ENCODE results near the gene WWOX.
"Not testable (repeated sequence)": the region's sequence is repeated elsewhere in the genome, so short reads cannot be mapped to it uniquely, and the experiment has no call there.

Gene WWOX

GRCh38 chr16:79211586-79211985 is 1112.1 kb downstream of the WWOX start:
- H3K9me3 Mint-ChIP-seq = peaks cover 7% of the 10 kb centered on the region
- H3K27ac Mint-ChIP-seq = no peak overlapping the region
- H3K4me3 Mint-ChIP-seq = no peak overlapping the region
- peaks cover 2% of the 10 kb centered on the region for H3K4me1 Mint-ChIP-seq
- peaks cover 6% of the 10 kb centered on the region for H3K36me3 Mint-ChIP-seq
- no peak for ATAC-seq (ENCODE audit: low read depth)
- no peak for DNase-seq (ENCODE audit: low spot score in 2 of 2)
- no peaks in the 10 kb centered on the region for H3K27me3 Mint-ChIP-seq

DNA sequence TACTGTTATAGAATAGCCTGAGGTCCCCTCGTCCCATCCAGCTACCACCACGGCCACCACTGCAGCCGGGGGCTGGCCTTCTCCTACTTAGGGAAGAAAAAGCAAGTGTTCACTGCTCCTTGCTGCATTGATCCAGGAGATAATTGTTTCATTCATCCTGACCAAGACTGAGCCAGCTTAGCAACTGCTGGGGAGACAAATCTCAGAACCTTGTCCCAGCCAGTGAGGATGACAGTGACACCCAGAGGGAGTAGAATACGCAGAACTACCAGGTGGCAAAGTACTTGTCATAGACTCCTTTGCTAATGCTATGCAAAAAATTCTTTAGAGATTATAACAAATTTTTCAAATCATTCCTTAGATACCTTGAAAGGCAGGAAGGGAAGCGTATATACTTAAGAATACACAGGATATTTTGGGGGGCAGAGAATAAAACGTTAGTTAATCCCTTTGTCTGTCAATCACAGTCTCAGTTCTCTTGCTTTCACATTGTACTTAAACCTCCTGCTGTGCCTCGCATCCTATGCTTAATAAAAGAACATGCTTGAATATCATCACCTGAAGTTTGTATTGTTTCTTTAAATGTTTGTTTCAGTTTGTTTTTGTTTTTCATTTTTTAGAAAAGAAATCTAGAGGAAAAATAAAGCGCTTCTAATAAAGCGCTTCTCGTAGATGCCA is 1112.8 kb downstream of the WWOX start:
- no peak overlapping the region for H3K4me3 Mint-ChIP-seq
- DNase-seq (ENCODE audit: low spot score in 2 of 2) (no peak), ATAC-seq (ENCODE audit: low read depth) (no peak)
- H3K9me3 Mint-ChIP-seq = peaks cover 7% of the 10 kb centered on the region
- H3K4me1 Mint-ChIP-seq = peaks cover 2% of the 10 kb centered on the region
- H3K27ac Mint-ChIP-seq = no peak overlapping the region
- peaks cover 6% of the 10 kb centered on the region for H3K36me3 Mint-ChIP-seq
- H3K27me3 Mint-ChIP-seq = no peaks in the 10 kb centered on the region

DNA sequence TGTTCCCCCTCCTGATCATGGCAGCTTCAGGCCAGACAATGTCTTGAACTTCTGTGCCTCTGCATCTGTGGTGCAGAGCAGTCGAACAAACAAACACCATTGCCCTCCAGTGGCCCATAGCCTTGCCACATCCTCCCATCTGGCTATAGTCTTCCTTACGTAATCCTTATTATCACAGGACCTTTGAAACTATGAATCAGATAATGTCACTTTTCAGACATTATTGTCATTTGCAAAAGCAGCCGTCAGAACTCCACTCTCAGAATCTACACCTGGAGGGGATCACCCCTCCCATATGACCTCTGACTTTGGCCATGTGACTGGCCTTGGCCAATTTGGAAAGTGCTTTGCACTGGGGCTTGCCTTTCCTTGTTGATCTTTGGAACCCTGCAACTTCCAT is 1113.8 kb downstream of the WWOX start:
- H3K9me3 Mint-ChIP-seq = peaks cover 7% of the 10 kb centered on the region
- no peak overlapping the region for H3K4me3 Mint-ChIP-seq
- H3K27ac Mint-ChIP-seq = no peak overlapping the region
- DNase-seq (ENCODE audit: low spot score in 2 of 2) (no peak), ATAC-seq (ENCODE audit: low read depth) (no peak)
- H3K4me1 Mint-ChIP-seq = peaks cover 2% of the 10 kb centered on the region
- H3K36me3 Mint-ChIP-seq = peaks cover 6% of the 10 kb centered on the region
- H3K27me3 Mint-ChIP-seq = no peaks in the 10 kb centered on the region

- Mint-ChIP-seq H3K27me3 (peaks cover 2% of the 10 kb centered on the region), H3K4me1 (peaks cover 2% of the 10 kb centered on the region), H3K9me3 (peaks cover 7% of the 10 kb centered on the region), H3K4me3 (no peak overlapping the region), H3K36me3 (peaks cover 8% of the 10 kb centered on the region), H3K27ac (no peak overlapping the region)
- ATAC-seq (ENCODE audit: low read depth) (no peak), DNase-seq (ENCODE audit: low spot score in 2 of 2) (no peak)
Observed at GRCh38 chr16:79215289-79215688, 1115.8 kb downstream of the WWOX start.

DNA sequence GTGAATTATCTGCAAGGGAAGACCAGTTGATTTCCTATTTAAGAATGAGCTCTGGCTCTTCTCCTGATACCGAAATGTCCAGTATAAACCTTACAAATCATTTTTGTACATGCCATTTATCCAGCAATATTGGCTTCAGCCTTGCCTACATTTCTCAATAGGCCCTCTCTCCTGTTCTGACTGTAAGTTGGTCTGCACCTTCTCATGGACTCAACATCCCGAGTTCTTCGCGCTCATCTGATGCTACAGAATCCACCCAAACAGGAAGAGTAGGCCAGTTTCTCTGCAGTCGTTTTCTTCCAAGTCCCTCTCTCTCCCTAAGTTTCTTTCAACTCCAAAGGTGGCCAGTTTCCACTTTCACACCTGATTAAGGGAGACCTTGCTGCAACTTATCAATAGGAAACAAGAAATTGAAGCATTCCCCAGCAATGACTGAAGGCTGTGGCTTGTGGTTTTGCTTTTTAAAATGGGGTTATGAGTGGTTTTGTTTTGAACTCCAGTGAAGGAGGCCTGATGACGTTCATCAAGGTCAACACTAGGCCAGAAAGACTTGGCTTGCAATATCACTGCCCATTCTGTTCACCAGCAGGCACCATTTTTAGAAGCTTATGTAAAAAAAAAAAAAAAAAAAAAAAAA is 1118.0 kb downstream of the WWOX start:
- H3K9me3 Mint-ChIP-seq = peaks cover 8% of the 10 kb centered on the region
- ATAC-seq (ENCODE audit: low read depth) (no peak), DNase-seq (ENCODE audit: low spot score in 2 of 2) (no peak)
- peaks cover 8% of the 10 kb centered on the region for H3K36me3 Mint-ChIP-seq
- H3K4me3 Mint-ChIP-seq = no peak overlapping the region
- peaks cover 3% of the 10 kb centered on the region for H3K27me3 Mint-ChIP-seq
- H3K27ac Mint-ChIP-seq = no peak overlapping the region
- H3K4me1 Mint-ChIP-seq = peaks cover 2% of the 10 kb centered on the region

DNA sequence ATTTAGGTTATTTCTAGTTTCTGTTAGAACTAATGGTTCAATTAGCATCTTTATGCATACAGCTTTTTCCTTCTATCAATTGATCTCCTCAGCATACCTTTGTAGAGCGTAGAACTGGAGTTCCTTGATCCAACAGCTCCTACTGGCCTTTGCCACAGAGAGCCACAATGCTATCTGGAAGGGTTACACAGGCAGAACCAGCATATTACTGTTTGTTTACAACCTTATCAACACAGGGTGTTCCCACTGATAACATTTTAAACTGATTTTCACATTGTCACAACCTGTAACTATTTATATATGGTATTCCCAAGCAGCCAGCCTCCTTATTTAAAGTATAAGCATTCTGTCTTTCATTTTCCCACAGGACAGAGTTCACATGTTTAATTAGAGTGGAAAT is 1118.9 kb downstream of the WWOX start:
- H3K27ac Mint-ChIP-seq = no peak overlapping the region
- peaks cover 2% of the 10 kb centered on the region for H3K4me1 Mint-ChIP-seq
- H3K36me3 Mint-ChIP-seq = peaks cover 8% of the 10 kb centered on the region
- ATAC-seq (ENCODE audit: low read depth) (no peak), DNase-seq (ENCODE audit: low spot score in 2 of 2) (no peak)
- H3K9me3 Mint-ChIP-seq = peaks cover 13% of the 10 kb centered on the region
- peaks cover 9% of the 10 kb centered on the region for H3K27me3 Mint-ChIP-seq
- no peak overlapping the region for H3K4me3 Mint-ChIP-seq

GRCh38 chr16:79225994-79226393 is 1126.5 kb downstream of the WWOX start:
- H3K27me3 Mint-ChIP-seq; H3K36me3 Mint-ChIP-seq; H3K4me3 Mint-ChIP-seq; H3K4me1 Mint-ChIP-seq; H3K27ac Mint-ChIP-seq; DNase-seq (ENCODE audit: low spot score in 2 of 2); ATAC-seq (ENCODE audit: low read depth): not testable (repeated sequence)
- peaks cover 14% of the 10 kb centered on the region for H3K9me3 Mint-ChIP-seq

DNA sequence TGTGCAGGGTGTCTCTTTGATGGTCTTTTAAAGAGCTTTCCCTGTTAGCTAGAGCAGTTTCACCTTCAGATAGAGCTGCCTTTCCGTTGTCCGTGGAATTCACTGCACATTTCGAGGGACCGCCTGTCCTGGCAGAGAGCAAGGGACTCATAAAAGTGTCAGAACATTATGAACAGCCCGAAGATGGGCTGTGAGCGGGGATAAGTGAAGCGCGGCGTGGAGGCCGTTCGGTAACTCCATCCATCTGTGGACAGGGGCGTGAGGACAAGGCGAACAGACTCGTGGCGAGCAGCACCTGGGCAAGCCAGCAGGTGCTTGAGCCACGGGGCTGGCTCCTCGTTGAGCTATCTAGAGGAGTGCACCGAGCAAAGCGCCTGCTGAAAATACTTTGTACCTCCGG is 1129.9 kb downstream of the WWOX start:
- H3K4me1 Mint-ChIP-seq = no peaks in the 10 kb centered on the region

DNA sequence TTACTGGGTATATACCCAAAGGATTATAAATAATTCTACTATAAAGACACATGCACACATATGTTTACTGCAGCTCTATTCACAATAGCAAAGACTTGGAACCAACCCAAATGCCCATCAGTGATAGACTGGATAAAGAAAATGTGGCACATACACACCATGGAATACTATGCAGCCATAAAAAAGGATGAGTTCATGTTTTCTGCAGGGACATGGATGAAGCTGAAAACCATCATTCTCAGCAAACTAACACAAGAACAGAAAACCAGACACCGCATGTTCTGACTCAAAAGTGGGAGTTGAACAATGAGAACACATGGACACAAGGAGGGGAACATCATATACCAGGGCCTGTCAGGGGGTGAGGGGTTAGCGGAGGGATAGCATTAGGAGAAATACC is 1146.2 kb downstream of the WWOX start:
- not testable (repeated sequence) for H3K27ac Mint-ChIP-seq; ATAC-seq (ENCODE audit: low read depth); DNase-seq (ENCODE audit: low spot score in 2 of 2); H3K36me3 Mint-ChIP-seq; H3K4me1 Mint-ChIP-seq; H3K4me3 Mint-ChIP-seq; H3K9me3 Mint-ChIP-seq; H3K27me3 Mint-ChIP-seq

More for the DNA sequence above, 1129.9 kb downstream of the WWOX start:
- DNase-seq (ENCODE audit: low spot score in 2 of 2) (no peak), ATAC-seq (ENCODE audit: low read depth) (no peak)
- no peak overlapping the region for H3K27ac Mint-ChIP-seq
- no peaks in the 10 kb centered on the region for H3K36me3 Mint-ChIP-seq
- peaks cover 6% of the 10 kb centered on the region for H3K9me3 Mint-ChIP-seq
- no peak overlapping the region for H3K4me3 Mint-ChIP-seq
- peaks cover 2% of the 10 kb centered on the region for H3K27me3 Mint-ChIP-seq

- no peaks in the 10 kb centered on the region for H3K27me3 Mint-ChIP-seq
- DNase-seq (ENCODE audit: low spot score in 2 of 2) = no peak
- H3K36me3 Mint-ChIP-seq = no peaks in the 10 kb centered on the region
- ATAC-seq (ENCODE audit: low read depth) = no peak
- no peak overlapping the region for H3K27ac Mint-ChIP-seq
- no peak overlapping the region for H3K4me3 Mint-ChIP-seq
- H3K4me1 Mint-ChIP-seq = no peaks in the 10 kb centered on the region
- H3K9me3 Mint-ChIP-seq = peaks cover 1% of the 10 kb centered on the region
Observed at GRCh38 chr16:79247386-79247785, 1147.9 kb downstream of the WWOX start.

- ATAC-seq (ENCODE audit: low read depth) = no peak
- DNase-seq (ENCODE audit: low spot score in 2 of 2) = no peak
- Mint-ChIP-seq H3K4me3 (no peak overlapping the region), H3K27ac (no peak overlapping the region), H3K4me1 (no peaks in the 10 kb centered on the region), H3K36me3 (no peaks in the 10 kb centered on the region), H3K27me3 (no peaks in the 10 kb centered on the region), H3K9me3 (peaks cover 1% of the 10 kb centered on the region)
Observed at GRCh38 chr16:79248351-79248750, 1148.9 kb downstream of the WWOX start.

DNA sequence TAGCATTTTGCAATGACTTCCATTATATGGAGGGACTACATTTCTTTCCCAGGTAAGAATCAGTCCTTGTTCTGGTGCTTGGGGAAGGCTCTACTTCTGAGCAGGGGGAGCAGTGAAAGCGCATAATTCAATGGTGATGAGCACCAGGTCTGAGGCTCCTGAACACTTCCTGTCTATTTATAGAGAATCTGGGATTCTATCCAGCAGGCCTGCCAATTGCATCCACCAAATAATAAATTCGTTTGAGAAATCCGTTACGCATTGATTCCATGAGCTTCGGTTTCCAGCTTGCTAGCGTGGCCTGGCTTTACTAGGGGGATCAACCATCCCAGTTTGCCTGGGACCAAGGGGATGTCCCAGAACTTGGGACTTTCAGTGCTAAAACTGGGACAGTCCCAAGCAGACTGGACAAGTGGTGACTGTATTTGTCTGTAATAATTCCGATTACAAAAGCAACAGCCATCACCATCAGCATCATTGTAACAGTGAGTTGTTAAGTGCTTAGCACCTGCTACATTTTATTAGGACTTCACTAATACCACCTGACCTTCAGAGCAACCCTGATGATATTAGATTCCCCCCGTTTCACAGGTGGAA is 1151.1 kb downstream of the WWOX start:
- H3K4me1 Mint-ChIP-seq = no peaks in the 10 kb centered on the region
- ATAC-seq (ENCODE audit: low read depth) (no peak), DNase-seq (ENCODE audit: low spot score in 2 of 2) (no peak)
- H3K36me3 Mint-ChIP-seq = no peaks in the 10 kb centered on the region
- no peak overlapping the region for H3K27ac Mint-ChIP-seq
- H3K4me3 Mint-ChIP-seq = no peak overlapping the region
- H3K9me3 Mint-ChIP-seq = no peaks in the 10 kb centered on the region
- peaks cover 3% of the 10 kb centered on the region for H3K27me3 Mint-ChIP-seq

- Mint-ChIP-seq H3K4me1 (no peaks in the 10 kb centered on the region), H3K27me3 (peaks cover 4% of the 10 kb centered on the region), H3K4me3 (no peak overlapping the region), H3K9me3 (no peaks in the 10 kb centered on the region), H3K36me3 (no peaks in the 10 kb centered on the region), H3K27ac (no peak overlapping the region)
- ATAC-seq (ENCODE audit: low read depth) (no peak), DNase-seq (ENCODE audit: low spot score in 2 of 2) (no peak)
Observed at GRCh38 chr16:79253100-79253631, 1153.7 kb downstream of the WWOX start.

- Mint-ChIP-seq H3K4me3 (no peak overlapping the region), H3K9me3 (no peaks in the 10 kb centered on the region), H3K4me1 (no peaks in the 10 kb centered on the region), H3K27ac (no peak overlapping the region), H3K27me3 (peaks cover 13% of the 10 kb centered on the region), H3K36me3 (no peaks in the 10 kb centered on the region)
- no peak for ATAC-seq (ENCODE audit: low read depth)
- no peak for DNase-seq (ENCODE audit: low spot score in 2 of 2)
Observed at GRCh38 chr16:79257953-79258490, 1158.6 kb downstream of the WWOX start.
